Sigmoid colon (tissue), 3 donors: ENCODE measurements around the gene DOCK1.

ENCODE experiments used
- CTCF ChIP-seq, 4 experiments: fragments of 450-650 bp in 3 of 4; fragments of 200-600 bp in 1 of 4; IDR thresholded peaks; one replicate each; pipeline ENCODE4 v1.5.1; 2016 to 2019; ENCODE audit warnings: antibody characterized with exemption in 4 of 4, mild to moderate bottlenecking in 3 of 4, moderate library complexity in 2 of 4
- POLR2A ChIP-seq, 2 donors: fragments of 450-650 bp; IDR thresholded peaks; one replicate each; pipeline ENCODE4 v1.6.1; 2016; ENCODE audit warnings: antibody characterized with exemption in 2 of 2, mild to moderate bottlenecking in 2 of 2, moderate library complexity in 2 of 2

- TF ChIP-seq CTCF (IDR thresholded peaks at IDR 0.05) (no peak), POLR2A (IDR thresholded peaks at IDR 0.05) (no peak)
Measured at GRCh38 chr10:127398971-127399365, 493.7 kb downstream of the DOCK1 start.
